KMS-11 (cell line): ENCODE measurements around the gene PDE8B.

Experiments used
- H2AFZ ChIP-seq: fragments of 200-600 bp; sonication (generic); 2 replicates; pipeline ENCODE4 v1.6.1; 2016; ENCODE audit warnings: antibody characterized with exemption, mixed run types, low read depth
- H3K27ac ChIP-seq: fragments of 200-600 bp; sonication (generic); 2 replicates; pipeline ENCODE4 v1.6.1; 2016; ENCODE audit warnings: mild to moderate bottlenecking, mixed run types
- H3K27me3 ChIP-seq: fragments of 200-600 bp; sonication (generic); 2 replicates; pipeline ENCODE4 v1.6.1; 2017; ENCODE audit warnings: mild to moderate bottlenecking, low read depth, mixed run types, moderate library complexity; ENCODE audit not compliant: insufficient read depth
- H3K36me3 ChIP-seq: fragments of 200-600 bp; sonication (generic); 2 replicates; pipeline ENCODE4 v1.6.1; 2017; ENCODE audit warnings: mild to moderate bottlenecking, mixed run types; ENCODE audit not compliant: insufficient read depth
- H3K4me1 ChIP-seq: fragments of 200-600 bp; sonication (generic); 2 replicates; pipeline ENCODE4 v1.6.1; 2016; ENCODE audit warnings: mild to moderate bottlenecking, low read depth, mixed run types; ENCODE audit not compliant: poor library complexity, severe bottlenecking
- H3K4me2 ChIP-seq: fragments of 200-600 bp; sonication (generic); 2 replicates; pipeline ENCODE4 v1.7.0; 2016; ENCODE audit warnings: mild to moderate bottlenecking, mixed run types
- H3K4me3 ChIP-seq: fragments of 200-600 bp; sonication (generic); IDR thresholded peaks from 2 replicates; pipeline ENCODE4 v1.6.1; 2017; ENCODE audit warnings: low read depth, low read length, mixed read lengths; ENCODE audit not compliant: insufficient read depth
- H3K79me2 ChIP-seq: fragments of 200-600 bp; sonication (generic); 2 replicates; pipeline ENCODE4 v1.6.1; 2016; ENCODE audit warnings: low read depth, mixed run types; ENCODE audit not compliant: insufficient read depth
- H3K9ac ChIP-seq: fragments of 200-600 bp; sonication (generic); 2 replicates; pipeline ENCODE4 v1.6.1; 2016; ENCODE audit warnings: mild to moderate bottlenecking, mixed run types
- H4K20me1 ChIP-seq: fragments of 200-600 bp; sonication (generic); 2 replicates; pipeline ENCODE4 v1.6.1; 2016; ENCODE audit warnings: mild to moderate bottlenecking, mixed run types; ENCODE audit not compliant: insufficient read depth
- CTCF ChIP-seq: fragments of 200-600 bp; sonication (generic); conservative IDR thresholded peaks from 2 replicates; pipeline ENCODE4 v1.6.1; 2017; ENCODE audit warnings: low read depth, mild to moderate bottlenecking, antibody characterized with exemption, low read length, moderate library complexity, mixed read lengths

PDE8B gene

DNA sequence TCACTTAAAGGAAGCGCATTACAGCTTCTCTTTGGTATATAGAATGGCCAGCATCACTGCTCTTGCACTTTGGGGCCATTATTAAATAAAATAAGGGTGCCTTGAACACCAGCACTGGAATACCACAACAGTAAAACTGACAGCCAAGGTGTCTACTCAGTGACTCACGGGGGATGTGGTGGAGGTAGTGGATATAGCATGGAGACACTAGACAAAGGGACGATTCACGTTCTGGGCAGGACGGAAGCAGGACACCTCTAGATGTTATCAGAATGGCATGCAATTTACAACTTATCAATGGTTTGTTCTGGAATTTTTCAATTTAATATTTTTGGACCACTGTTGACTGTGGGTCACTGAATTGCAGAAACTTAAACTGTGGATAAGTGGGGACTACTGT, 32.9 kb upstream of the PDE8B start:
- Histone ChIP-seq H3K4me2 (no peak overlapping the region), H3K27me3 (no peaks in the 10 kb centered on the region)

DNA sequence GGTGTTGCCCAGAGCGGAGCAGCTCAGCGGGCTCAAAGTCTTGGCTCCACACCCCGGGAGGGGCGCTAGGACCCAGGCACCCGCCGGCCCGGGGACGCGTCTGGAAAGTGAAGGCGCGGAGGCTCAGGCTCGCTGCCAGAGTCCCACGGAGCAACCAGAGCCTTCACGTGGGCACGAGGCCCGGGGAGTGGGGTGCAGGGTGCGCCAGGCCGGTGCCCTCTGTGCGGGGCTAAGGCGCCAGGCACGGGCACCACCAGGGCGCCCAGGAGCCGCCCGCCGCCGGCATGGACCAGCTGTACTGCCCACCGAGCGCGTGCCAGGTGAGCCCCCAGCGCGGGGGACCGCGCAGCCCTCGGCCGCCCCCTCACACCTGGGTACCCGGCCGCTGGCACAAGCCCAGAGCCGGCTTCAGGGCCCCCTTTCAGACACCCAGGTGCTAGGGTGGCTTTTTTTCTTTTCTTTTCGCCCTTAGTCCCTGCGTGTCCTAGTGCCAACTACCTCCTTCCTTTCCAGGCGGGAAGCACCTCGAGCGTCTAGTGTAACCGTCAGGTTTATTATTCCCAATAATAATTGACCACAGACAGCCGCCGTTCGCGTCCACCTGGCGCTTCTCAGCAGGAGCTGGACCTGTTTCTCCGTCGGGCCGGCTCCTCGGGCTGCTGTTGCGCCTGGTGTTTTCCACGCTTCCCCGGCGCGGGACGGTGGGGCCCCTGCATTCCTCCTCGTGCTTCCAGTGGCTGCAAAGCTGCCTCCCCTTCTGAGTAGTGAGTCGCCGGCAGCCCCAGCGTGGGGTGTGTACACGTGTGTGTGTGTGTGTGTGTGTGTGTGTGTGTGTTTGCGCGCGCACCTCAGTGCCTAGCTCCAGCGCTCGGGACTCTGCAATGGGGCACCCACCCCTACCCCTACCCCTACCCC, 30.1 kb upstream of the PDE8B start:
- no peaks in the 10 kb centered on the region for H3K27me3 ChIP-seq
- H2AFZ ChIP-seq, result no peak overlapping the region
- no peak overlapping the region for H3K27ac ChIP-seq
- no peaks in the 10 kb centered on the region for H3K4me1 ChIP-seq
- H3K79me2 ChIP-seq, result no peaks in the 10 kb centered on the region
- no peaks in the 10 kb centered on the region for H3K36me3 ChIP-seq
- H3K9ac ChIP-seq, result no peak overlapping the region
- H3K4me2 ChIP-seq, result no peak overlapping the region
- no peaks in the 10 kb centered on the region for H4K20me1 ChIP-seq
- no peak overlapping the region for H3K4me3 ChIP-seq
- no peak for TF ChIP-seq CTCF

More for the DNA sequence above, 32.9 kb upstream of the PDE8B start:
- no peaks in the 10 kb centered on the region for H3K36me3 ChIP-seq
- no peak overlapping the region for H3K27ac ChIP-seq
- TF ChIP-seq CTCF, result no peak
- H3K9ac ChIP-seq, result no peak overlapping the region
- H2AFZ ChIP-seq, result no peak overlapping the region
- H4K20me1 ChIP-seq, result no peaks in the 10 kb centered on the region
- H3K4me1 ChIP-seq, result no peaks in the 10 kb centered on the region
- H3K4me3 ChIP-seq, result no peak overlapping the region
- H3K79me2 ChIP-seq, result no peaks in the 10 kb centered on the region

DNA sequence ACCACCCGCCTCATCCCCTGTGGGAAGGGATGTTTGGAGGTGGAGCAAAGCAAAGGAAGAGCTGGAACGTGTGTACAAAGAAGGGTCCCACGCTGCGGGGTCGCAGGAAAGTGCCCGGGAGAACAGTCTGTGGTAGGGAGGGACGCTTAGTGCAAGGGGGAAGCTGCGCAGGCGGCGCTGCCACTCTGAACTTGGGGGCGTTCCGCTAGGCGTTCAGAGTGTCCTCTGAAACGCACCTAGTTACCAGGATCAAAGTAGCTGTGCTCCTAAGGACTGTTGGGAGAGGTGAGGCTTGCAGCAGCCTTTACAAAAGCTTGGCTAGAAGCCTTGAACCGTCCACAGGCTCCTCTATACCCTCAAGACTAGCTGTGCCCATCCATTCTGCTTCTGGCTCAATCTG, 29.3 kb upstream of the PDE8B start:
- Histone ChIP-seq H3K36me3 (no peaks in the 10 kb centered on the region), H3K27me3 (no peaks in the 10 kb centered on the region), H3K4me2 (no peak overlapping the region), H3K79me2 (no peaks in the 10 kb centered on the region), H3K4me1 (no peaks in the 10 kb centered on the region), H3K27ac (no peak overlapping the region), H4K20me1 (no peaks in the 10 kb centered on the region), H3K9ac (no peak overlapping the region), H3K4me3 (no peak overlapping the region), H2AFZ (no peak overlapping the region)
- no peak for TF ChIP-seq CTCF

GRCh38 chr5:77181596-77182304, 28.7 kb upstream of the PDE8B start:
- H3K79me2 ChIP-seq, result no peaks in the 10 kb centered on the region
- no peaks in the 10 kb centered on the region for H3K27me3 ChIP-seq
- H3K4me3 ChIP-seq, result no peak overlapping the region
- H4K20me1 ChIP-seq, result no peaks in the 10 kb centered on the region
- no peaks in the 10 kb centered on the region for H3K4me1 ChIP-seq
- no peak overlapping the region for H3K4me2 ChIP-seq
- no peak overlapping the region for H3K9ac ChIP-seq
- no peak for TF ChIP-seq CTCF
- H3K27ac ChIP-seq, result no peak overlapping the region
- no peak overlapping the region for H2AFZ ChIP-seq
- H3K36me3 ChIP-seq, result no peaks in the 10 kb centered on the region
